Erythroblast (primary cell): ENCODE results near the gene PLPPR1.

Source experiments
- GATA1 ChIP-seq: IDR thresholded peaks from 2 replicates; pipeline ENCODE4 v1.6.1; 2011; ENCODE audit warnings: low read depth, mild to moderate bottlenecking, control low read depth, low read length, moderate library complexity
- POLR2A ChIP-seq: IDR thresholded peaks from 2 replicates; pipeline ENCODE4 v1.6.1; 2011; ENCODE audit warnings: mild to moderate bottlenecking, low read length

DNA sequence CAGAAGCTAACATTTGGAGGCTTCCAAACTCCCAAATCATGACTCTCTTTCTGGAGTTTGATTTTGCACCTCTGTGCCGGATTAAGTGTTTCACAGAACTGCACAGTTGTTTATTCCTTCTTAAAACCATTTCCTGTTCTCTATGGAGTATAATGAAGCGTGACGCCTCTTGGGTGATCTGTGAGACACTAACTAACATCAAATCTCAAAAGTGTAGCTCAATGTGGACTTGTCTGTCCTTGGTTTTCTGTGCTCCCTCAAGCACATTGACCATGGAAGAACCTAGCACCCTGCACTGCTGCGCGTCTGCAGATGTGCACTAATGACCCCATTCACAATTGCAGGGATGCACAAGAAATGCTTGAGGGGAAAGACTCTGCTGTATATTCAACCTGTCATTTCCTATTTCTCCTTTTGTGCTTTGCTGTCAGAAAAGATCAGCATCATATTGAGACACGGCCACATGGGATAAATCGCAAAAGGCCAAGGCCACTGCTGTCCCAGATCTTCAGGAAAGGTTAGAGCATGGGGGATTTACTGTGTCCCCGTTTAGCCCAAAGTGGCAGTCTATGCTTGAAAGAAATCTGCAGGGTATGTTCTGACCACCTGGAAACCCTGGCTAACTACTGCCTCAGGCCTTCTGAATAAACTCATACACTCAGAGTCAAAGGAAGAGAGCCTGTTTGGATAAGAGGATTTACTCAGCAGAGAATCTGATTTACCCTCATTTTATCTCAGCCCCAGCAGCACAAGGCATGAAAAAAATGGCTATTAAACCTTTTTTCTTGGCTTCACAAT lies 246.6 kb downstream of the PLPPR1 start:
- no peak for TF ChIP-seq POLR2A
- TF ChIP-seq GATA1 = no peak
